SU-DHL-6 (cell line): ENCODE results near the gene TDRD9.

Source experiments
- CTCF ChIP-seq: fragments of 200-600 bp; sonication (generic); IDR thresholded peaks from one replicate; pipeline ENCODE4 v1.5.1; 2017; ENCODE audit warnings: antibody characterized with exemption, mild to moderate bottlenecking, low read length, moderate library complexity; ENCODE audit not compliant: insufficient read depth, poor library complexity, severe bottlenecking
- EZH2phosphoT487 ChIP-seq: fragments of 200-600 bp; sonication (generic), shearing (Covaris generic); conservative IDR thresholded peaks from 2 replicates; pipeline ENCODE4 v1.6.1; 2018; ENCODE audit warnings: mild to moderate bottlenecking, antibody characterized with exemption, low read length, moderate library complexity, mixed read lengths

DNA sequence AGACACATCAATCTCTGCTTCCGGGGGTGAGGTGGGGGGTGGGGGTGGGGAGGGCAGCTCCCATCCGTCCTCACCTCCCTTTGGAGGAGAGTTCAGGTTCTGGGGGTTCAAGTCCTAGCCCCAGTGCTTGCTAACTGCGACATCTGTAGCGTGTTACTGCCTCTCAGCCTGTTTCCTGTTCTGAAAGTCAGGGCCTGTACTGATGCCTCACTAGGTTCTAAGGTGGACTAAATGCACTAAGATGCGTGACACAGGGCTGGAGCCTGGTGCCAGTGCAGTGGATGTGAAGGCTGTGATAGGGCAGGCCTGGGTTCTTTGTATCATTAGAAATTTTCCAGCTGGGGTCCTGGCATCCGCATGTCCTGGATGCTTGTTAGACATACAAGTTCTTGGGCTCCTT is 17.3 kb upstream of the TDRD9 start:
- TF ChIP-seq CTCF, result no peak
- TF ChIP-seq EZH2phosphoT487, result no peak
